ENCODE results near the gene CRYBB3.

CRYBB3 gene

DNA sequence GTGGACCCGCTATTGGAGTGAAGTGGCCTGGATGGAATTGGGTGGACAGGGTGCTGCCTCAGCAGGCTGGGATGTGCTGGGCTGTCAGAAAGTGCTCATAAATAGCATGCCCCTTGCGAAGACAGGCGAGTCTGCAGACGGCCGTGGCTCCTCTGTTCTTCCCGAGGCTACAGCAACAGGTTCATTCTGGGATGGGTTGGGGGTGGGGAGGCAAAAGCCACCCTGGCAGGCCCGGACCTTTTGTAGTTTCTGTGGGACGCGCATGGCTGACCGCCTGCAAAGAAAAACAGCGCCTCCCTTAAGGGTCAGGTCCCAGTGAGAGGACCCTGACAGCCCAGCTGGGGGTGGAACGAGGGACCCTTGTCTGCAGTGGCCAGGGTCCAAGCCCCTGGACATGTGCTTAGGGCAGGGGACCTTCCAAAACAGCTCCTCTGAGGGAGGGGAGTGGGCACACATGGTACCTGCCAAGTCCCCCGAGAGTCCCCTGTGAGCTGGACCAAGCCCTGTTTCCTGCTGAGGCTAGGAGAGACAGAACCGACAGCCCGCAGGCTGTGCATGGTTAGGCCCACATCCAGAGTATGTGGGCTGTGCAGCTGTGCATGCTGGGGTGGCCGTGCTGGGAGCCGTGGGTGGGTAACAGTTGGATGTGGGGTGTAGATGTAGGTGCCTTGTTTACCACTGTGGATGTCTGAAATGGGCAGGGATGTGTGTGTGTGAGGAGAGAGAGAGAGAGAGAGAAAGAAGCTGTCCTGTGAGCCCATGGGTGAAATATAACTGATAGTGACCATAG, at the start of gene CRYBB3:
CRYBB3 (plus strand) TSS at position 128 of the 790 bp plus-strand sequence. CDS start 1,539 bp downstream, outside the sequence.
- DNase-seq = no peak

DNA sequence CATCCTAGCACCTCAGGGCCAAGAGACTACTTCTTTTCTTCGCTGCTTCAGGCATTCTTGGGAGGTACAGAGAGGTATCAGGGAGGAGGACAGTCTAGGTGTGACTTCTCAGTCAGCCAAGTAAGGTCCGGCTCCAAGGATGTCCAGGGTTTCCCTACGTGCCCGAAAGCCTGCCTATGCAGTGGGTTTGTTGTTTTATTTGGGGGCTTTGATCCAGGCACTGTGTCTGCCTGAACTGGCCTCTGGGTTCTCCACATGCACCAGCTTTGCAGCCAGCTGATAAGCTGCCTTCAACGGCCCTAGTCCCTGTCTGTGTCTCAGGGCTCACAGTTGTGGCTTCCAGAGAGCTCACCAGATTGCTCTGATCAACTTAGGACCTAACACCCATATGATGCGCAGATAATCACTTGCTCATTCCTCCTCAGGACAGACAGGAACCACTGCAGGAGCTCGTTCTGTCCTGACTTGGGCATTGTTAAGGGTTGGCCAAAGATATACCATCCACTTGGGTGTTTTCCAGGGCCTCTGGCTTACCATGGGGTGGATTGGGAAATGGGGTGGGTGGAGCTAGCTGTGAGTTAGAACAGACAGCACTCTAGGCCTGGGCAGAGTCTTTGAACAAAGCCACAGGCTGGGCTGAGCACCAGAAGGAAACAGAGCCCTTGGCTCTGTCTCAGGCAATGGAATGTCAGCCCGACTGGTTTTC, 45.5 kb upstream of the CRYBB3 start:
- no peak for DNase-seq

- DNase-seq = no peak
Observed at GRCh38 chr22:25154667-25154999, 45.0 kb upstream of the CRYBB3 start.

GRCh38 chr22:25156736-25157135, 42.9 kb upstream of the CRYBB3 start:
- DNase-seq = no peak

GRCh38 chr22:25159028-25159427, 40.6 kb upstream of the CRYBB3 start:
- no peak for DNase-seq

DNA sequence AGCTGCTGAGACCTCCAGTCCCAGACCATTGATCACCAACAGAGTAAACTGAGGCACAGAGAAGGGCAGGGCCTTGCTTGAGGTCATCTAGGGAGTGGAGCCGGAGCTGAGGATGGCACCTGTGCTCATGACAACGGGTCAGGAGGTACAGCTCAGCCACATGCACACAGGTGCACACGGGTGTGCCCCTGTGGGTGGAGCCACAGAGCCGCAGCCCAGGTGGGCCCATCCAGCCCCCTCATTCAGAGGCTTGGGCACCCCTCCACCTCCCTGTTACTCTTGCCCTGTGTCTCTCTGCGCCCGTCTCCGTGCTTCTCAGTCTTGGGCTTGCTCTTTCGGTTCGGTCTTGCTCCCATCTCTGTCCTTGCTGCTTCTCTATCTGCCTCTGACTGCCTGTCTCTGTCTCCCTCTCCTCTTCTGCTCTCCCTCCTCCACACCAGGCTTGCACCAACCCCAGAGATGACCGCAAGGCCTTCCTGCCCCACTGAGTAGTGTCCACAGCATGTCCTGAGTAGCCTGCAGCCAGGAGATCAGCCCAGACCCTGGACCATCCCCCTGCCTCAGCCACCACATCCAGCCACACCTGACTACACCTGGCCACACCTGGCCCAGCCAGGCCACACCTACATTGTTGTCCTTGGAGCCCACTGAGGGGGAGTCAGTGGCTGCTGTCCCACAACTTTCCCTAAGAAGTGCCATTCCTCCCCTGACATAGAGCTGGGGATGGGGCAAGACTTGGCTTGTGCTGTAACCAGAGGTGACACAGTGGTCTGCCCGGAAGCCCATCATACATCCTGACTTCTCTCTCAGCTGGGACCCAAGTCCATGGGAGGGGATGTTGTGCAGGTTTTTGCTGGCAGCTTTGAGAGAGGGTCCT, 39.3 kb upstream of the CRYBB3 start:
- DNase-seq = no peak

DNA sequence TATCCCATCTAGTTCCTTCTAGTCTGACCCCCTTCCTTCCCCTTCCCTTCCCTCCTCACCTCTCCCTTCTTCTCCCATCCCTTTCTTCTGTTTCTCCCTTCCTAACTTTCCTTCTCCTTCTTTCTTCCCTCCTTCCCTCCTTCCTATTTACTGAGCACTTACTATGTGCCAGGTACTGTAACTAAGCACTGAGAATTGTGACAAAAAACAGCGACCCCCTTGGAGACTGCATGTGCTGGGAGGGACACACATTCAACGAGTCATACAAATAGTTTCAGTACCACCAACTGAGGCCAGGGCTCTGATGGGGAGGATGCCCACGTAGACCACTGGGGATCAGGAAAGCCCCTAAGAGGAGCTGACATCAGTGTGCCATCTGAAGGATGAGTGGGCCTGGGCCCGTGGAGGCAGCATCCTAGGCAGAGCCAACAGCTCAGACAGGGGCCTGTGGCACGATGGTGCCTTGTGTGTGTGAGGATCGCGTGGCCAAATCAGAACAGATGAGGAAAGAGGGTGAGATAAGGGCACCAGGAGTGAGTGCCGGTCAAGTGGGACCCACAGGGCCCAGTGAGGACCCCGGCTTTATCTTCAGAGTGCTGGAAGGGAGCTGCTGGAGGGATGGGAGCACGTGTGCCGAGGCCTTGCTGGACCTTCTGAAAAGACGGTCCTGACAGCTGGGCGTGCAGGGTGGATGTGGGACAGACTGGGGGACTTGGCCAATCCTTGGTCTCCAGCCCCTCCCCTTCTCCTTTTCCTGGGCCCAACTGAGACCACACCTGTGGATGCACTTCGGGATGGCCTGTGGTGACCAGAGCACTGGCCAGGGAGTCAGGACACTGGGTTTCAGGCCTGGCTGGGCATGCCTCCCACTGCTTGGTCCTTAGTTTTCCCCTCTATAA, 38.4 kb upstream of the CRYBB3 start:
- no peak for DNase-seq

DNA sequence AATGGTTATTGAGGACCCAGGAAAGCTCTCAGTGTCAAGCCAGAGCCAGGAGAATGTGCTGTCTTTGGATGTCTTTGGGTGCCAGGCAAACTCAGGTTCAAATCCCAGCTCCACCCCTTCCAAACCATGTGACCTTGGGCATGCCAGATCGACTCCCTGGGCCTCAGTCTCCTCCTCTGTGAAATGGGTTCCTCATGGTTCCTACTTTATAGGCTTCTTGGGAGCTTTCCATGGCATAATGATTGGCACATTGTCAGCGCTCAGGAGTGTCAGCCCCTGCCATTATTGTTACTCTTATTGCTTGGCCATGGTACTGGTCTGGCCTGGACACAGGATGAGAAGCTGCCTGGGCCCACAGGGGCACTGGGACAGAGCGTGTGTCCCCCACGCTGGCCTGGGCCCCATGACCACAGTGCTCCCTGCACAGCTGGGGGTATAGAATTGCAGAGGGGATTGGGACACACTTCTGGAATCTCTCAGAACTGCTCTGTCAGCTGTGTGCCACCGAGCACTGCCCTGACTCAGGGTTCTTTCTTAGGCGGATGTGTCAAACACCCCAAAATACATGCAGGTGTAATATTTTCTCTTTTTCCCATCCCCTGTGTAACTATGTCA, 37.6 kb upstream of the CRYBB3 start:
- DNase-seq = no peak

DNA sequence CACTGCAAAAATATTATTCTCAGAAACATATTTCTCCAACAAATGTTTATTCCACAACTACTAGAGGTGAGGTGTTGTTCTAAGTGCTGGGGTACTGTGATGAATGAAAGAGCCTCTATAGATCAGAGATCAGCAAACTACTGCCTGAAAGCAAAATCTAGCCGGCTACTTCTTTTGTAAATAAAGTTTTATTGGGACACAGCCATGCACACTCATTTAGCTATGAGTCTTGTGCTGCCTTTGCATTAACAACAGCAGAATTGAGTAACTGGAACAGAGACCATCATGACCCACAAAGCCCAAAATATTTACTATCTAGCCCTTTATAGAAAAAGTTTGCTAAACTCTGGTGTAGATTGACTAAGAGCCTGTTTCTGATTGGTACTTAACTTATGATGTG, 37.1 kb upstream of the CRYBB3 start:
- no peak for DNase-seq

- DNase-seq = no peak
Observed at GRCh38 chr22:25165785-25166184, 33.9 kb upstream of the CRYBB3 start.

GRCh38 chr22:25166266-25167040, 33.2 kb upstream of the CRYBB3 start:
- DNase-seq = no peak

DNA sequence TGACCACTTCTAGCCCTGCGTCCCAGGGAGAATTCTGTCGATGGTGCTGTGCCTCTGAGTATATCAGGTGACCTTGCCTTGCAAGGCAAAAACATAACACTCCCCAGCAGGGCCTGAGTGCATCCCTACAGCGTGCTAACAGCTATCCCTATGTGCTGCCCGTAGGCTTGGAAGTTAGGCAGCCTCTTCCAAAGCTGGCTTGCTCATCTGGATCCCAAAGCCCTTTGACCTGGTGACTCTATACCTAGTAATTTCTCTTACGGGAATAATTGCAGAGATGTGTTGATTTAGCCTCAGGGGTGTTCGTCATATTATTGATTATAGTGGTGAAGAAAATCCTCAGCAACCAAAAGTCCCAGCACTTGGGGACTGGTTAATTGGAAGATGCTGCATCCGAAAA, 32.6 kb upstream of the CRYBB3 start:
- no peak for DNase-seq

- no peak for DNase-seq
Observed at GRCh38 chr22:25167834-25168601, 31.6 kb upstream of the CRYBB3 start.

DNA sequence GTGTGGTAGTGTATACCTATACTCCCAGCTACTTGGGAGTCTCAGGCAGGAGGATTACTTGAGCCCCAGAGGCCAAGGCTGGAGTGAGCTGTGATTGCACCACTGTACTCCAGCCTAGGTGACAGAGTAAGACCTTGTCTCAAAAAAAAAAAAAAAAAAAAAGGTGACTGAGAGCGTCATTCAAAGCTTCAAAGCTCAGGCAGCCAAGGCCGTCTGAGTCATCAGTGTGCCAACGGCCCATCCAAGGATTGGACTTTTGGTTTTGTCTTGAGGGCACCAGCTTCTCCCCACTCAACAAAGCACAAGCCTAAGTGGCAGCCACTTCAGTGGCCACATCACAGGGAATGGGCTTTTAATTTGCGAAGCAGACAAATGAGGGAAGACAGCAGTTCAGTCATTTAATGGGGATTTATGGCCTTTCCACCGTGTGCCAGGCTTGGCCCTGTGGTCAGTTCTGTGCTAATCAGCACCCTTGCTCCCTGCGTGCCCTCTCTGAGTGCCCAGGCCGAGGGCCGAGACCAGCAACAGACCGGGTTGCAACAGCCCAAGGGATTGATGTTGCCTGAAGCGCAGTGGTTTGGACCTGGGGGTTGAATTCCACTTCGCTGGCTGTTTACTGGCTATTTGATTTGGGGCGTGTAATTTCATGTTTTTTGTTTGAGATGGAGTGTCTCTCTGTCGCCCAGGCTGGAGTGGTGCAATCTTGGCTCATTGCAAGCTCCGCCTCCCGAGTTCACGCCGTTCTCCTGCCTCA, 30.2 kb upstream of the CRYBB3 start:
- DNase-seq = no peak

- DNase-seq = no peak
Observed at GRCh38 chr22:25170426-25170980, 29.2 kb upstream of the CRYBB3 start.

GRCh38 chr22:25172153-25172552, 27.5 kb upstream of the CRYBB3 start:
- no peak for DNase-seq

- no peak for DNase-seq
Observed at GRCh38 chr22:25174156-25174887, 25.3 kb upstream of the CRYBB3 start.

- DNase-seq = no peak
Observed at GRCh38 chr22:25174888-25175411, 24.7 kb upstream of the CRYBB3 start.

Data from DMS153 (cell line).